Measurements from ENCODE around the gene RUNX3. TPM values are rescaled to one million over a fixed set of nuclear protein-coding genes. Genes with fewer than 3 reads are reported as not detected.

RUNX3 gene
- total and polyA plus RNA-seq, 9 donors, result 0.23 to 1.9 (median 0.83) TPM

GRCh38 chr1:24913274-24913604 is 16.8 kb downstream of the RUNX3 start:
- intact Hi-C loops (cut with DNase I), result no loop called here

DNA sequence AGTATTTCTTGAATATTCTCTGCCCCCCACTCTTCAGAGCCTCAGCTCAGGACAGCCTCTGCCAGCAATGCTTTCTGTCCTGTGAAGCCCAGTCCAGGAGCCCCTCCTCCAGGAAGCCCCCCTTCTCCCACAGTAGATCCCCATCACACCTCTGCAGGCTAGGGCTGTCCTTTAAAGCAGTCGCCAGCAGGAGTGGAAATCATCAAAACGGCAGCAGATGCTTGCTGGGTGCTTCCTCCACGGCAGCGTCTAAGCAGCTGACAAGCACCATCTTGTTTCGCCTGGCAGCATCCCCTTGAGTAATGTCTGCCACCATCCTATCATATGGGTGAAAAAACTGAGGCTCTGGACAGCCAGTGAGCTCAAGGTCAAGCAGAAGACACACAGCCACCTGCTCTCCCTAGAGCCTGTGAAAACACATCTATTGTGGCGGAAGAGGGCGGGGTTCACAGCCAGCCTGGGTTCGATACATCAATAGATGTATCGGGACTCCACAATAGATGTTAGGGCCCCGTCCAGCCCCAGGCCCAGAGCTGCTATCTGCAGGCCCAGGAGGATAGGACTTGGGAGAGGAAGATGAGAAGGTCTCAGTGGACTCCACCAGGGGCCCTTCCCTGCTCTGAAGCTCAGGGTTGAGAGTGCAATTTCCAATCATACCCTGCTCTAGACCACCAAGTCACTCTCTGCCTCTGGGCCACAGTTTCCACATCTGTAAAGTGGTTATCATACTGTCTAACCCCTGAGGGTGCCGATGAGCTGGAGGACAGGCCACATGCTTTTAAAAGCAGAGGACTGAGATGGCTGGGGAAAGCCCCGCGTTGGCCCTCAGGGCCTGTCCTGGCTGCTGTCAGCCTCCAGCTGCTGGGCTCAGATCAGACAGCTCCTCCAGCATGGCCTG is 17.5 kb downstream of the RUNX3 start:
- TF ChIP-seq EP300 (IDR thresholded peaks at IDR 0.05), result no peak
- no peak for TF ChIP-seq CTCF (IDR thresholded peaks at IDR 0.05)
- no peak for TF ChIP-seq POLR2A (IDR thresholded peaks at IDR 0.05)
- no peaks in the 10 kb centered on the region for H3K4me1 ChIP-seq (ENCODE audit: insufficient read depth)
- no peak for DNase-seq
- no peaks in the 10 kb centered on the region for H3K27me3 ChIP-seq
- H3K9me3 ChIP-seq, result no peaks in the 10 kb centered on the region
- intact Hi-C loops (cut with DNase I), result no loop called here
- H3K4me3 ChIP-seq, result no peak overlapping the region
- WGBS, 3 donors, result 72 to 84% (median 79%) methylated on average over 13 of the region's 13 CpGs
- H3K27ac ChIP-seq, result no peak overlapping the region
- H3K36me3 ChIP-seq, result no peaks in the 10 kb centered on the region

More at GRCh38 chr1:24913274-24913604, 16.8 kb downstream of the RUNX3 start:
- WGBS, 3 donors, result 91 to 97% (median 92%) methylated on average over 2 of the region's 2 CpGs
- Histone ChIP-seq H3K27me3 (no peaks in the 10 kb centered on the region), H3K4me3 (no peak overlapping the region), H3K9me3 (no peaks in the 10 kb centered on the region), H3K27ac (no peak overlapping the region), H3K4me1 (ENCODE audit: insufficient read depth) (no peaks in the 10 kb centered on the region), H3K36me3 (no peaks in the 10 kb centered on the region)
- DNase-seq, result no peak
- TF ChIP-seq POLR2A (IDR thresholded peaks at IDR 0.05) (no peak), CTCF (IDR thresholded peaks at IDR 0.05) (no peak), EP300 (IDR thresholded peaks at IDR 0.05) (no peak)

- no peaks in the 10 kb centered on the region for H3K36me3 ChIP-seq
- no peak for TF ChIP-seq POLR2A (IDR thresholded peaks at IDR 0.05)
- TF ChIP-seq CTCF (IDR thresholded peaks at IDR 0.05), result no peak
- H3K27ac ChIP-seq, result no peak overlapping the region
- H3K4me3 ChIP-seq, result no peak overlapping the region
- no peaks in the 10 kb centered on the region for H3K27me3 ChIP-seq
- 82 to 87% (median 84%) methylated on average over 20 of the region's 20 CpGs for WGBS, 3 donors
- DNase-seq, result no peak
- intact Hi-C loops (cut with DNase I), result no loop called here
- no peaks in the 10 kb centered on the region for H3K4me1 ChIP-seq (ENCODE audit: insufficient read depth)
- H3K9me3 ChIP-seq, result no peaks in the 10 kb centered on the region
Observed at GRCh38 chr1:24911651-24912155, 18.4 kb downstream of the RUNX3 start.

DNA sequence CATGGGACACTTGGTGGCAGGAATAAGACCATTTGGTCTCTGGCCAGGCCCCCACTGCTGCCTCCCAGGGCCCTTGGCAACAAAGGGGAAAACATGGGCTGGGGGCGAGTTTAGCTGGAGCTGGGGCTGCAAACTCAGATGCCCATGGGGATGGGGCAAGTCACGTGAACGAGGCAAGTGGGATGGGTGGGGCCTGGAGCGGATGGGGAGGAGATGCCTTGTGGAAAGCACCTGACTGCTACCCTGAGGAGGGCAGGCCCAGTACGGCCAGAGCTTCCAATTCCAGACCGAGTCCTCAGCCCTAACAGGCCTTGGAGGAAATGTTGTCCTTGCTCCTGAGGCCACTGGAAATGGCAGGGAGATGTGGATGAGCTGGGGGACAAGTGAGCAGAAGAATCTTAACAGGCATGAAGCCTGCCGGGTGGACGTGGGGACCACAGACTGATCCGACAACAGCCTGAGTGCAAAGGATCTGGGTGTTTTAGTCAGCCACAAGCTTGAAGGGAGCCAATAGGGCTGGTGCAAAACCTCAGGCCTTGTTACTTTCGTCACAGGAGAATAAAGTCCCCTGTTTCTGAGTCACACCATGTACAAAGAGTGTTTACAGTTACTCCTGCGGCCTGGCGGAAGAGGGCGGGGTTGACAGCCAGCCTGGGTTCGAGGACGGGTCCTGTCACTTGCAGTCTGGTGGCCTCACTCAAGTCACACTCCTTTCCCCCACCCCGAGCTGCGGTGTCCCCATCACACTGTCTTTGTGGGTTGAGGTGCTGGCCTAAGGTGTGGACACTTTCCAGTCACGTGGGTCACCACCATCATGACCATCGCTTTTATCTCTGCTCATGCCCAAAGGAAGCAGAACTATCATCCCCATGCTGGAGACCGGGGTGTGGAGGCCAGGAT is 19.1 kb downstream of the RUNX3 start:
- Histone ChIP-seq H3K9me3 (no peaks in the 10 kb centered on the region), H3K4me1 (ENCODE audit: insufficient read depth) (no peaks in the 10 kb centered on the region), H3K27ac (no peak overlapping the region), H3K36me3 (no peaks in the 10 kb centered on the region), H3K27me3 (no peaks in the 10 kb centered on the region), H3K4me3 (no peak overlapping the region)
- no peak for TF ChIP-seq POLR2A (IDR thresholded peaks at IDR 0.05)
- TF ChIP-seq CTCF (IDR thresholded peaks at IDR 0.05), result no peak
- TF ChIP-seq EP300 (IDR thresholded peaks at IDR 0.05), result no peak
- no peak for DNase-seq
- intact Hi-C loops (cut with DNase I), result no loop called here
- 90 to 95% (median 92%) methylated on average over 20 of the region's 20 CpGs for WGBS, 3 donors
